Activated CD4-positive, alpha-beta T cell treated with anti-CD3 and anti-CD28 coated beads for 48 hours (primary cell): ENCODE measurements around the gene SUFU.

ENCODE experiments used
- DNase-seq: peaks from one replicate; pipeline ENCODE4 v3.0.0-alpha.2; 2020

SUFU gene

DNA sequence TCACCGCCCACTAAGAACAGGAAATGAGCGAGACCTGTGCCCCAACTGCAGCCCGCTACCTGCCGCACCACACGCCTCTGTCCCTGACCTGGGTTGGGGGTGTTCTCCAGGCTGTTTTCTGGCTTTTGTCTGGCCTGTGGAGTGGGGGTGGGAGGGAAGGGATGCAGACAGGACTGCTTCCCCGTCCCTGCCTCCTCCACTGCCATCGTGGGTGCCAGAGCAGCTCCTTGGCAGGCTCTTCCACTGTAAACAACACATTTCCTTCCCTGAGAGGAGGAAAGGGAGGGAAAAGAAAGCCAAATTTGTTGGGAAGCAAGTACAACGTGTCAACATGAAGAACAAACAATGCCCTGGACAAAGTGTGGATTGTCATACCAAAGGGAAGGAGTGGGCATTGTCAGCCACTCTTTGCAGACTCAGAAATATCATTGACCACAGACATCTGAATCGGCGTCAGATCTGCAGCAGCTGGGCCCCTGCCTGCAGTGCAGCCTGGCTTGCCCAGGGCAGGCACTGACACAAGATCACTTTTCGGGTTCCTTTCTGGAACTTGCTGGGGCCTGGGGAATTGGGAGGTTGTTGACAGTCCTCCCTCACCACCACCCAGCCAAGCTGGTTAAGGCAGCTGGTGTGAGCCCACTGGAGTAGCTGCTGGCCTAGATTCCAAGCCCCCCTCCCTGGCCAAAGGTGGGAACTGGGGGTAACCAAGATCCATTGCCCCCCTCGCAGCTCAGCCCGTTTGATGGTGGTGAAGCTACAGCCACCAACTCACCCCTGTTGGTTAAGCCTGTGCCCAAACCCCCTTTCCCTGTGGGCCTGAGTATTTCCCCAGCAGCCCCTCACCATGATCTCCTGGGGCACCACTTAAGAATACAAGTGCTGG, 117.9 kb downstream of the SUFU start:
- no peak for DNase-seq

DNA sequence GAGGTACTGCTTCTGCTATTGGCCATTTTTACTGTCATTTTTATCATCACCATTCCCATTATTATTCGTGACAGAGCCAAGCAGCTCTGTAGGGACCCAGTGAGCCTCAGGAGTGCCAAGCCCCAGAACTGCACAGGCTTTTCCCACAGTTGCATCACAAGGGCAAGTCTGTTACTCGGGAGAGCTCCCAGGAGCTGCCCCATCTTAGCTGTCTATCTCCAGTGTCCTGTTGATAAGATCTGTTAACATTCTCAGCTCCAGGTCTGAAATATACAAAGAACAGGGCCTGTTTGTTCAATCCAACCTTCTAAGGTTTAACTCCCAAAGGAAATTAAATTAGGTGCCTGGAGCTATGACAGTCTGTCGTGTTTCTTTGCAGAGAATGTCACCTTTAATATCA, 120.3 kb downstream of the SUFU start:
- DNase-seq = no peak

DNA sequence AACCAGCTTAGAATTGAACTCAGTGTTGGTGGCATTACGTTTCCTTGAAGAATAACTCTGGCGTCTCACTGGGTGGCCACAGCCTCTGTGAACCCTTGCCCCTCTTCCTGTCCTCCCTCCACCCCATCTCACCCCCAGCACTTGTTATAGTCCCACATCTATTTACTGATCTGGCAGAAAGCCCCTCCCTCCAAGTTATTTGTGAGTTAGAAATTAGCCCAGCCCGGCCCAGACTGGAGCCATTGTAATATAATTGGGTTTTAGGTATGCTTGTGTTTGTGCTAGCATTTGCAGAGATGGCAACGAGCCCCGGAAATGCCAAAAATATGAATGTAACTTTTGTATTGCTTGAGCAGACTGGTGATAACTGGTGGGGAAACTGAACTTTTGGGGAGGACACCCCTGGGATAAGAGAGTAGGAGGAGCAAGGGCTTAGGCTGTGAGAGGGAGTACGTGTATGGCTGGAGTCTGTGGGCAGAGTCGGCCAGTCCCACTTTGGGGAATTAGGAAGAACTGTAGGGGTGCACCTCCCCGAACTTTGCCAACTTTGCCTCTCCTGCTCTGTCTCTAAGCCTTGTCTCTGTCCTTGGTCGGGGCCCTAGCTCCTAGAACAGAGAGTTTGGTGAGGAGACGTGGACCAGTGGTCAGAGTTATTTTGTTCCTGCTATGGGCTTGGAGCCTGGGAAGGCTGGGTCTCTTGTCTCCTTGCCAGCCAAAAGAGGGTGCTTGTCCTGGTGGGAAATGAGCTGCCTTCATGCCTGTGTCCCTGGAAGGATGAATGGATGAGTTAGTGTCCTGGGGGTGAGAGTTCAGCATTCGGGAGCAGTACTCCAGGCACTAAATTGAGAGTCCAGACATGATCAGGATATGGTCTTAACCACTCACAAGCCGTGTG, 121.2 kb downstream of the SUFU start:
- DNase-seq = no peak

DNA sequence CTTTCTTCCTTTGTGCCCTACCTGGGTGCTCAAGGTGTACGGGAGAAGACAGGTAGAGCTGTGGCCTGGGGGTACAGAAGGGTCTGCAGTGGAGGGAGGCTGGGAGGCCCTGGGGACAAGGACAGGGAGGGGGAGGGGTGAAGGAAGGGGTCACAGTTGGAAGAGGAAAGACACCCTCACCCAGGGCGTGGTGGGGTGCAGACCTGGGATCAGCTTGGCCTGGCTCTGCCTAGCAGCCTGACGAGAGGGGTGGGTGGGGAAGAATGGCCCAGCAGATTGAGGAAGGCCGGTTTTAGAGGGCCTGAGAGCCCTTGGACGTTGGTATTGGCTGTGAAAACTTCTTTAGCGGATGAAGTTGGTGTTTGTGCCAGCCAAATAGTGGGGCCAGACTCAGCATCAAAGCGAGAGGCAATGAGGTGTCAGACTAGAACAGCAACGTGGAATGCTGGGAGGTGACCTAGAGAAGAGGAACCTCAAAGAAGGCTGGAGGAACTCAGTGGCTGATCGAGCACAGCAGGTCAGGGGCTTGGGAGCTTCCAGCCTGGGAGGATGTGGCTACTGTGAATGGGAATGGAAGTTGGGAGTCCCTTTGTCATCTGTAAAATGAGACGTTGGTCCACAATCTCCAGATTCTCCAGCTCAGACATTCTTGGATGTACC, 122.4 kb downstream of the SUFU start:
- no peak for DNase-seq

DNA sequence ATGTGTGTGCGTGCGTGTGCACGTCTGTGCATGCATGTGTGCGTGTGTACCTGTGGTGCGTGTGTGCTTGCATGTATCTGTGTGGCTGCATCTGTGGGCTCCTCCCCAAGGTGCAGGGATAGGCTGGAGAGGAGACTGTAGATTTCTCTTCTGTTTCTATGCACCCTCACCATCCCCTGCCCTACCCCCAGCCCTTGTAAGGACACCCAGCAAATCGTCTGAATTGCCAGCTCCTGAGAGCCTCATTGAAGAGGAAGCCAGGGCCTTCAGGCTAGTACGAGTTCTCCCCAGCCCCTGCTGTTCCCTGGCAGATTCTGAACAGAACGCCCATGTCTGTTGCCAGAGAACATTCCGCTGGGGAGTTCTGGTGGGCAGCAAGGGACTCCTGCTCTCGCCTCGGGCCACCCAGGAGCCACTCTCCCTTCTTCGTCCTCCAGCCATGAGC, 123.5 kb downstream of the SUFU start:
- no peak for DNase-seq

DNA sequence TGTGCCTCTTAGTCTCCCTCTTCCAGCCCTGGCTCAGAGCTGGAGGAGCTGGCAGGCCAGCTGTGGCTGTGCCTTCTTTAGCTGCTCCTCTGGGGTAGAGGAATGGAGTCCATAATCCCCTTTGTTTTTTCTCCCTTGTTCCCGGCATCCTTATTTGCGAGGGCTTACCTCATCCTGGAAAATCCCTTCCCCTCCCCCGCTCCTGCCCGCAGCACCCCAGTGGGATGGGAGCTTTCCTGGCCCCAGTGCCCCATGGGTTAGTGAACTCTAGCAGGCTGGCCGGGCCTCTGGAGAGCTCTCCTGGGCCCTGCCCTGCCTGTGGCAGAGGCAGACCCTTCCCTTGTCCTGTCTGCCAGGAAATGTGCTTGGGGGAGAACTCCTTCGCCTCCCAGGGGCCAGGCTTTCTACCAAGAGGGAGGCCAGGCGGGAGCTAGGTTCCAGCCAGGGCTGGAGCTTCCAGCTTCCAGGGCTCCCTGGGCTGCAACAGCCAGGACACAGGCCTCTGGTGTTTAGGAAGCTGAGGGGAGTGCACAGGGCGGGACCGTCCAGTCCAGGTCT, 124.0 kb downstream of the SUFU start:
- DNase-seq = no peak

DNA sequence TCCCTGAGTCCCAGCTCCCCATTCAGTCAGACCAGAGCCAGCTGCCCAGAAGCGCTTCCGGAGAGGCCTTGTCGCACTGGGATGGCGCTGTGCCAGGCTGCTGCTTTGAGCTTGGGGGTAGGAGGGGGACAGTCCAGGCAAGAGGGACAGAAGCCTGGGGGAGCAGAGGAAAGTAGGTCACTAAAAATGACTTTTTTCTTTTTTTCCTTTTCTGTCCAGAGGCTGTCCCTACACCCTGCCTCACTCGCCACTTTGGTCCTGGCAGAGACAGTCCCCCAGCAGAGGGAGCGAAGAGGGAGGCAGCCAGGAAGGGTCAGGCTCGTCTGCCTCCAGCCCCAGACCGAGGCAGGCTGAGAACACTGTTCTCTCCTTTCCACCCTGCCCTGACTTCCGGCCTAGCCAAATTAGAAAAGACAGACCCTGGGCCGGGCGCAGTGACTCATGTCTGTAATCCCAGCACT, 124.7 kb downstream of the SUFU start:
- no peak for DNase-seq

DNA sequence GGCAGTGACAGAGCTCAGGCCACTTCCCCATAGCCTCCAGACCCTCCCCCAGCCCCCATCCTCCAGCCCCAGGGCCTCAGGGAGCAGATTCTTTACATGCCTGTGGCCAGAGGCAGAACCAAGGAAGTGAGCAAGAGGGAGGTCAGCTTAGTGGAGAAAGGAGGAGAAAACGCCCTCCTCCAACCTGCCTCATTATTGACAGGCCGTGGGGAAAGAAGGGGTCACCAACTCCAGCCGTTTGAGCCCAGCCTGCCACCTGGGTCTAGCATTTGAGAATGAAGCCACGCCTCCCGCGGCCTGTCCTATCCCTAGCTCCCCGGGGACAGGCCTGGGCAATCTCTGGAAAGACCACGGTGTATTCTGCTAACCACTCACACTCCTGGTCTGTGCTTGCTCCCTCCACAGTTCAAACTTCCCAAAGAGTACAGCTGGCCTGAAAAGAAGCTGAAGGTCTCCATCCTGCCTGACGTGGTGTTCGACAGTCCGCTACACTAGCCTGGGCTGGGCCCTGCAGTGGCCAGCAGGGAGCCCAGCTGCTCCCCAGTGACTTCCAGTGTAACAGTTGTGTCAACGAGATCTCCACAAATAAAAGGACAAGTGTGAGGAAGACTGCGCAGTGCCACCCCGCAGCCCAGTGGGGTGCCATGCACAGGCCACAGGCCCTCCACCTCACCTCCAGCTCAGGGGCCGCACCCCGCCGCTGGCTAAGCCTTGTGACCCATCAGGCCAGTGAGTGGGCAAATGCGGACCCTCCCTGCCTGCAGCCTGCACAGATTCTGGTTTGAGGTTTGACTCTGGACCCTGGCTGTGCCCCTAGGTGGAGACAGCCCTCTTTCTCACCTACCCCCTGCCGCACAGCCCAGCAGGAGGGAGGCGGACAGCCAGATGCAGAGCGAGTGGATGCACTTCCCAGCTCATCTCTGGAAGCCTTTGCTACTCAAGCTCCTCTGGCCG, 126.2 kb downstream of the SUFU start:
- DNase-seq = no peak

DNA sequence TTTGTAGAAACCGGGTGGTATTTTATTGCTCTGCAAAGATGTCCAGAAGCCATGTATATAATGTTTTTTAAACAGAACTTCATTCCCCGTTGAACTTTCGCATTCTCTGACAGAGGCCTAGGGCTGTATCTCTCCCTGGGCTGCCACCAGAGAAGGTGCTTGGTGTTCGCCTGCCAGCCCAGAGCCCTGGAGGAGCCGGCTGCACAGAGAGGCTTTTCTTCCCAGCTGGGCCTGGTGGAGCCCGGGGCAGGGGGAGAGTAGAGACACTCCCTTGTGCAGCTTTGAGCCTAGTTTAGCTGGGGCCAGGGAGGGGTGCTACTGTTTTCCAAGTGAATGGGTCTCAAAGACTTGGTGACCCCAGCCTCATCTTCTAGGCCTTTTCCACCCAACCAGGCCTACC, 126.9 kb downstream of the SUFU start:
- DNase-seq = no peak

DNA sequence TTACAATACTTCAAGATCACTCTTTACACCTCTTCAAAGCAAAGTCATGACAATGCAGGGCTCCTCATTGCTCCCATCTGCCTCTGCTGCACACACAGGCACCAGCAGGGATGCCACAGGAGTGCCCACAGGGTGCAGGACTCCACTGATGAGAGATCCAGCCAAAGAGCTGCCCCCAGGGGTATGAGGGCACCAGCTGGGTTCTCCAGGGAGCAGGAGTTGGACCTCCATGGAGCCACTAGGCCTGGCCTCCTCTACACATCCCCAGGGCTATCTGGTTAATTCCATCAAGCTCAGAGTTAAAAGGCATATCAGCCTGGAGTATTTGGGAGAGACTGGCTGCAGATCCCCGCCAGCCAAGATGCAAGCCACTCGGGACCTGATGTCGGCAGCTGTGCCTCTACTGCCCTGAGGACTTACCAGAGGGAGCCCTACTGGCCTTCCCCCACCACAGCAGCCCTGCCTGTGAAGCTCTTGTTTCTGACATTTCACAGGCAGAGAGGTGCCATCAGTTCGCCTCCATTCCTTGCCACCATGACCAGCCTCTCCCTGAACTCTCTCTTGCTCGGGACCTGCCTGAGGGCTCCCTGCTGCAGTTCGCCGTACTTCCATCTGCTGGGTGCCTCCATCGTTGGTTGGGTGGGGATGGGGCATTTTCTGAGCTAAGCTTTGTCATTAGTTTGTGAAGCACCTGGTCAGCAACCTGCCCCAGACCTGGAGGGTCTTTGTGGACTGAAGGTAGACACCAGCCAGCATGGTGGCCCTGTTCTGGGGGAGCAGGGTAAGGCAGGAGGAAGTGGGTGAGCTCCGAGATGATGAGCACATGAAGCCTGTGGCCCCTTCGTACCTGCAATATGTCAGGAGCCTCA, 128.0 kb downstream of the SUFU start:
- no peak for DNase-seq

DNA sequence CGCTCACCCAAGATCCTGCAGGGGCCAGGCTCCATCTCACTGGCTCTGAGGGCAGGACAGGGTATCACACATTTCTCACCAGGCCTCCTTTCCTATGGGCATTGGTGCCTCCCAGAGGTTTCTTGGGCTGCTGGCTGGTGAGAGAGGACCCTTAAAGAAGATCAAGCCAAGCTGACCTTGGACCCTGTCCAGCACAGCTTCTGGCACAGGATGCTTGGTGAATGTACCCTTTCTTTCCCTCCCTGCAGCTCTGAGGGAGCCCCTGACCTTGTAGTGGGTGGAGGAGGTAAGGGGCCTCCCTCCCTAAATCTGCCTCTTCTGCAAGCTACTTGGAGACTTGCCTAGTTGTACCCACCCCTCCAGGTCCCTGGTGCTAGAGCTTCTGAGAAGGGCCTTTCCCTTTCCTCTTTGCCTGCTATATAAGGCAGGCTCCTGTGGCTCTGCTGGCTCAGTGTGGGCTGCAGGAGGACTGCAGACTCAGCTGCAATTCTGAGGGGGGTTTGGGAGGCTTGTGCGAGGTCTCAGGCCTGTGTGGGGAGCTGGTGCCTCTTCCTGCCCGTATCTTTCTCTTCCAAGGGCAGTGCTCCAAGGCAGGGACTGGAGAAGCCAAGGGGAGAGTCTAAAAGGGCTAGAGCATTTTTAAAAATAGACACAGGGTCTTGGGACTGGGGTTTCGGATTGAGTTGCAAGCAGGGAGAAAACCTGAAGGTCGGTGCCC, 128.8 kb downstream of the SUFU start:
- no peak for DNase-seq

DNA sequence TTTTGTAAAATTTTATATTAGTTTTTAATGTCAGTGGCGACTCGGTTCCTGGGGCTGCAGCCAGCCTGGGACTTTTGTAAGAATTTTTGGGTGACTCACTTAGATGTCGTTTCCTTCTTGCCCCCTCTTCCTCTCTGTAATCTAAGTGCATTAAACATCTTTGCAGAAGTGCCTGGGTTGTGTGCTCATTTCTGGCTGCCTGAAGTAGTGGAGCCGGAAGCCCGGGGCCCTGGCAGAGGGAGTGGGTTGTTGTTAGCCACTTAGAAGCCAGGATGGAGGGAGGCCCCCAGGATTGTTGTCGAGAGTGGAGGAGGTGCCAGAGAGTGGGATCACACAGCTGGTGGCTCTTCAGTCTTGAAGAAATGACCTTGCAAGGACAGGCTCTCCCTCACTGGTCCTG, 129.5 kb downstream of the SUFU start:
- peak; percentile 64 for DNase-seq

DNA sequence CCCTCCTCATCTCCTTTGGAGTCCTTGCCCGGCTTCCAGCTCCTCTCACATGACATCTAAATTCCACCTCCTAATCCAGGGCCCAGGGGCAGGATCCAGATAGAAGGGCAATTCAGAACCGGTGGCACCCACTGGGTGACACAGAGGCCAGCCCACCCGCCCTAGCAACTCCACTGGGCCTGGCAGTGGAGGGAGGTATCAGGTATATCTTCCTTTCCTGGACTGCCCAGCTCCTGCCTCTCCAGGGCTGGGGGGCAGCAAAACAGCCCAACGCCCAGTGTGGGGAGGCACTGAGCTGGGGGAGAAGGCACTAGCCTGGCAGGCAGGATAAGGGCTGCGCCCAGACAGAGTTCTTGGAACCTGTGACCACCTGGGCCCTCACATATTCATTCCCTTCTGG, 130.1 kb downstream of the SUFU start:
- DNase-seq = no peak

DNA sequence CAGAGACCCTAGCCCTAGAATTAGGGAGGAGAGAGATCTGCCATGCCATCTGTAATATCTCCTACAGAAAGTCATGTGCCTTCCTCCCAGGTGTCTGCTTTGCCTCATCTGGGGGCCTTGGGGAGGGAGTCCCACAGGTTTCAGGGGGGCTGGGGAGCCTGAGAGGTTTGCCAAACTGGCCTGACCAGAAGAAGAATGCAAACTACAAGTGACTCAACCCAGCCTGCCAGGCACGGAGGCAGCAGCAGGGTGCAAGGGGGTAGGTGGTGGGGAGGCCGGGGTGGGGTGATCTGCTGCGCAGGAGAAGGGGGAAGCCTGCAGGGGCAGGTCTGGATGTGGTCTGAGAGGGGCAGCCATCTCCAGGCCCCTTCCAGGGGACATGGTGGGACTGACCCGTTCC, 130.9 kb downstream of the SUFU start:
- no peak for DNase-seq

DNA sequence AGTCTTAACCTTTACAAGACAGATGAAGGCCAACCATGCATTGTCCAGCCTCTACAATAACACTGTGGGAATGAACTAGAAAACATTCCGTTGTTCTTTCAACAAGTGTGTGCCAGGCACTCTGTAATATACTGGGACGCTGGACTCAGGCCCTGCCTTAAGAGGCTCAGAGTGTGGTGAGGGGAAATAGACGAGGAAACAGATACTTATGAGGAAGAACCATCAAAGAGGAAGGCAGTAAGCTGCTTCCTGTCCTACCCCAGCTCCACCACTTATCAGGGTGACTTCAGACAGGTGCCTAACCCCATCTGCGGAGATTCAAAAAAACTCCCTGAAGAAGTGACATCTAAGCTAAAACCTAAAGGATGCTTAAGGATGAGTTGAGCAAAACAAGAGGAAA, 131.6 kb downstream of the SUFU start:
- DNase-seq = no peak

DNA sequence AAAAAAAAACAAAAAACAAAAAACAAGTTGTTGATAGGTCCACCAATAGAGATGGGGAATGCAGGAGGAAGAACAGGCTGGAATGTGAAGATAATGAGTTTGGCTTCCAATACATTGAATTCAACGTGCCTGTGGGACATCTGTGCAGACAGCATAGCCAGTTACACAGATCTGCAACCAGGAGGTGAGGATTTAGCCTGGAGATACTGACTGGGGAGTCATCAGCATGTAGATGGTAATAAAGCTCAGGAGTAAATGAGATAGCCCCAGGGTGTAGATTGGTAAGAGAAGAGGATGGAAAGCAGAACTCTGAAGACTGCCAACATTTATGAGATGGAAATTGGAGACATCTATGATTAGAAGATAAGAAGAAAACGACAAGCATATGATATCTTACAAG, 135.8 kb downstream of the SUFU start:
- DNase-seq = no peak

DNA sequence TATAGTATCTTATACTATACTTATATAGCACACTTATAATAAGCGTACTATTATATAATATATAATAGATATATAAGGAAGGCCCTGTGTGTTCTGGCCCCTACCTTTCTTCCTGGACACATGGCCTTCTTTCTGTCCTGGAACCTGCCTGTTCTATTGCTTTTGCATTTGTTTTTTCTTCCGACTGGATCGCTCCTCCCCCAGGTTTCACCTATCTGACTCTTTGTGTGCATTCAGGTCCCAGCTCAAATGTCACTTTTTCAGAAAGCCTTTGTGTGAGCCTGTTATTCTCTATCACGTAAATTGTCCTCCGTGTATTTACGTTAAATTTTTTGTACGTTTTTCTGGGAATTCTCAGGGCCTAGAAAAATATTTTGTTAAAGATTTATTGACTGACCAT, 137.6 kb downstream of the SUFU start:
- no peak for DNase-seq

DNA sequence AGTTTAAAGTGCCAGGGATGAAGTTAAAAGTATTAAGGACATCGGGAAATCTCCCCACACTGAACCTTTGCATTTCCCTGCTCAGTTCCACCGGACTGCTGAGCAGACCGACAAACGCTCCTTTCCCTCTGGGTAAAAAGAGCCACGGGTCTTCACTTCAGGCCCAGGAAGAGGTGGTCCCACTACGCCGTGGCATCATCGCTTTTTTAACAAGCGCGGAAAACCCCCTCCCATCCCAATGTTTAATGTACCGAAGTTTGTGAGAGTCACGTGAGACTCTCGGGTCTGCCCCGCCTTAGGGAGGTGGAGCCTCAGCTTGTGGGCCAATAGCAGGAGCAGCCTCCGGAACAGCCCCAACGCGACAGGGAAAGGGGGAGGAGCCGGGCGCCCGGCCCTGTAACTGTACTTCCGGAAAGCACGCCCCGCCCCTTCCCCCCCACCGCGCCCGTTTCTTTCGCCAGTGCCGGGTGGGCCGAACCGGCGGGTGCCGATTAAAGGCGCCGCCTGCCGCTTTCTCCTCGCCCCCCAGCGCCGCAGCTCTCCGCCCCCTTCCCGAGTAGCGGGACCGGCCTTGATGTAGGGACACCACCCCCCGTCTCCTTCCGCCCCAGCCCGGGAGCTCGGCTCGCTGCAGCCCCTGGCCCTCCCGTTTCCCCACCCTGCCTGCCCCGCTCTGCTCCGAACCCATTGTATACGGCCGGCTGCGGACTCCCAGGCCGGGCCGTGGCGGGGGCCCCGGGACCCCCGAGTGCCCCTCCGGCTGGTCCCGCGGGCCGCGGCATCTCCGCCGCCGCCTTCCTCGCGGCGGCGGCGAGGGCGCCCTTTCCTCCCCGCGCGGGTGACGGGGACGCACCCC, 138.3 kb downstream of the SUFU start:
- peak; percentile 98 for DNase-seq

DNA sequence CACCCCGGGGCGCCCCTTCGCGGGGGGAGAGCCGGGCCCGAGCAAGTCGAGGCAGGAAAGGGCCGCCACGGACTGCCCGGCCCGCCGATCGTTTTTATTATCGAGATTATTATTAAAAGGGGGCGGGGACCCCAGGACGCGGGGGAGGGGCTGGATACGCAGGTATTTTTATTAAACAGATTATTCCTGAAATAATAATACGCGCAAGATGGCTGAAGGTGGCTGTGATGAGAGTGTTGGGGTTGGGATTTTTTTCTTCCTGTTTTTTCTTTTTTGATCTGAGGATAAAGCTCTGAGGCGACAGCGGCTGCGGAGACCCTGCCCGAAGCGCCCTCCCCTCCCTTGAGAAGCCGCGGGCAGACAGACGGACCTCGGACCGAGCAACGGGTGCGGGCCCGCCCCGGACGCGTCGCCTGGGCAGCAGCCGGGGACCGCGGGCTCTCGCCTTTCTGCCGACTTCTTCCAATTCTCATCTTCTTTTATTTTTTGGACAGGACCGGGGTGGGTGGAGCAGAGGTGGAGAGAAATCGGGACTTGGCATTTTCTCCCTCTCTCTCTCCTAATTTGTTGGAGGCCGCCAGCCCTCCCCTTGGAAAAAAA, 139.1 kb downstream of the SUFU start:
- peak; percentile 53 for DNase-seq
